Peyer's patch (tissue), 4 donors: ENCODE results near the gene RARB. TPM values are rescaled to one million over a fixed set of nuclear protein-coding genes. Genes with fewer than 3 reads are reported as not detected.

ENCODE experiments used
- DNase-seq, 3 donors: peaks; one replicate each; pipeline ENCODE4 v3.0.0-alpha.2; 2017 to 2019
- H3K27ac ChIP-seq, 4 donors: fragments of 200-600 bp; sonication (generic); one replicate each; pipeline ENCODE4 v1.5.1; 2016 to 2019
- H3K27me3 ChIP-seq, 2 donors: fragments of 200-600 bp; sonication (generic); one replicate each; pipeline ENCODE4 v1.5.1; 2019
- H3K36me3 ChIP-seq, 3 donors: fragments of 200-600 bp; sonication (generic); one replicate each; pipeline ENCODE4 v1.5.1; 2016 to 2019
- H3K4me1 ChIP-seq, 4 donors: fragments of 200-600 bp; sonication (generic); one replicate each; pipeline ENCODE4 v1.5.1; 2016 to 2019
- H3K4me3 ChIP-seq, 4 donors: fragments of 200-600 bp; sonication (generic); 1 replicate in 3 of 4; 2 replicates in 1 of 4; pipeline ENCODE4 v1.5.1; 2016 to 2019; ENCODE audit warnings: mild to moderate bottlenecking in 1 of 4
- H3K9me3 ChIP-seq, 4 donors: fragments of 200-600 bp; sonication (generic); one replicate each; pipeline ENCODE4 v1.5.1; 2016 to 2019; ENCODE audit warnings: mild to moderate bottlenecking in 1 of 4
- POLR2A ChIP-seq, 2 donors: fragments of 450-650 bp; IDR thresholded peaks; one replicate each; pipeline ENCODE4 v1.5.1; 2017; ENCODE audit warnings: antibody characterized with exemption in 2 of 2, mild to moderate bottlenecking in 2 of 2, moderate library complexity in 2 of 2
- total RNA-seq, 4 donors: library from RNA; depleted of rRNA; stranded (reverse); fragments of >200 nt; gene quantifications; one replicate each; pipeline ENCODE4 v1.1.0, GENCODE V29; 2016
- TF ChIP-seq, protein P1 (sequence below), 6 experiments: fragments of 450-650 bp in 4 of 6; fragments of 200-600 bp in 2 of 6; sonication (generic) in 1 of 6; IDR thresholded peaks; one replicate each; pipeline ENCODE4 v1.5.1; 2017 to 2019; ENCODE audit warnings: antibody characterized with exemption in 6 of 6, mild to moderate bottlenecking in 3 of 6, moderate library complexity in 1 of 6

The RARB gene
- total RNA-seq, 4 donors from 2014 or later = 0.53 to 4.1 (median 2.9) TPM

DNA sequence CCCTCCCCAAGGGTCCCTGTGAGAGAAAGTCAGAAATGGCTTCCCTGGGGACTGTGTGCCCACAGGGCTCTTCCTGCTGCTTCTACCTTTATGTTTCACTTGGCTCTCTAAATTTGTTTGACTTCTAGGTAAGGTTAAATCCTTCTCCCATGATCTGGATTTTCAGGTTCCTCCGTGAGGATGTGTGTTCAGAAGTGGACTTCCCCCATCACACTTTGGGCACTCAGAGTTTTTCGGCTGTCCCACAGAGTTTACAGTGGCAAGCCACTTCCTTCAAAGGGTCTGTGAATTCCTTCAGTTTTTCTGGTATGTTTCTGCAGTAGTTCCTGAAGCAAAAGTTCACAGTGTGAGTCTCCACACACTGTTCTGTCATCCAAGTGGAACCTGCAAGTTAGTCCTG is 30.9 kb upstream of the RARB start:
- no peak overlapping the region for H3K4me3 ChIP-seq
- TF ChIP-seq, protein P1, sequence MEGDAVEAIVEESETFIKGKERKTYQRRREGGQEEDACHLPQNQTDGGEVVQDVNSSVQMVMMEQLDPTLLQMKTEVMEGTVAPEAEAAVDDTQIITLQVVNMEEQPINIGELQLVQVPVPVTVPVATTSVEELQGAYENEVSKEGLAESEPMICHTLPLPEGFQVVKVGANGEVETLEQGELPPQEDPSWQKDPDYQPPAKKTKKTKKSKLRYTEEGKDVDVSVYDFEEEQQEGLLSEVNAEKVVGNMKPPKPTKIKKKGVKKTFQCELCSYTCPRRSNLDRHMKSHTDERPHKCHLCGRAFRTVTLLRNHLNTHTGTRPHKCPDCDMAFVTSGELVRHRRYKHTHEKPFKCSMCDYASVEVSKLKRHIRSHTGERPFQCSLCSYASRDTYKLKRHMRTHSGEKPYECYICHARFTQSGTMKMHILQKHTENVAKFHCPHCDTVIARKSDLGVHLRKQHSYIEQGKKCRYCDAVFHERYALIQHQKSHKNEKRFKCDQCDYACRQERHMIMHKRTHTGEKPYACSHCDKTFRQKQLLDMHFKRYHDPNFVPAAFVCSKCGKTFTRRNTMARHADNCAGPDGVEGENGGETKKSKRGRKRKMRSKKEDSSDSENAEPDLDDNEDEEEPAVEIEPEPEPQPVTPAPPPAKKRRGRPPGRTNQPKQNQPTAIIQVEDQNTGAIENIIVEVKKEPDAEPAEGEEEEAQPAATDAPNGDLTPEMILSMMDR (IDR thresholded peaks at IDR 0.05) = no peak
- no peak for TF ChIP-seq POLR2A (IDR thresholded peaks at IDR 0.05)
- DNase-seq = no peak
- H3K27ac ChIP-seq = no peak overlapping the region
- no peaks in the 10 kb centered on the region for H3K9me3 ChIP-seq
- no peaks in the 10 kb centered on the region for H3K4me1 ChIP-seq
- no peaks in the 10 kb centered on the region for H3K27me3 ChIP-seq
- no peaks in the 10 kb centered on the region for H3K36me3 ChIP-seq

DNA sequence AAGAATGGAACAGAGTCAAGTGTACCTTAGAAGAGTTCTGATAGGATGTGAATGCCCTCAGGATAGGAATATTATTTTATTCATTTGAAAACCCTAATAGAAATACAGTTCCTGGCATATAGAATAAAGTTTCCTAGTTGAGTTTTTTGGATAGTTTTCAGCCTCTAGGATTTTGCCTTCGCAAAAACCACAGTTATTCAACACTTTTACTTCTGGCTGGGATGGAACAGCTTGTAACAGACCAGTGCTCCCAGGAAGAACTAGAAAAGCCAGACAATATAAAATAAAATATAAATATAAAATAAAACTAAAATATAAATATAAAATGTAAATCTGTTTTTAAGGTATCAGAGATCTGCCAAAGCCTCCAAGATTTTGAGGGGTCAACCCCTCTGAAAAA is 27.5 kb upstream of the RARB start:
- DNase-seq = no peak

DNA sequence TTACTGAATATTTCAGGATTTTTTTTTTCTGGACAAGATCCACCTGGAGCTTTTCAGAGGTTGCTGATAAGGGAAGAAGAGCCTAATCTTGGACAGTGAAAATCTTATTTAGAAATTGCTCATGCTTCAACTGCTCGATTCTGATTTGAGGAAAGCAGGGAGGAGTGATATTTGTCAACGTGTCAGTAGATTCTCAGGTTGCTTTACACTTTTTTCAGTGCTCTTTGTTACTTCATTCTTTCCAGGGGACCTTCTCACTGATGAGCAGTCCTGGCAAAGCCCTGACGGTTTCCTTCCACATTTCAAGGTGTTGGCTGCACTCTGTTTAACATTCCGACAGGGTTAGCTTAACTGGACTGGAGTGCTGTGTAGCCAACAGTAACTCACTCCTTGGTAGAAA is 24.1 kb upstream of the RARB start:
- Histone ChIP-seq H3K9me3 (no peaks in the 10 kb centered on the region), H3K4me3 (no peak overlapping the region), H3K27ac (no peak overlapping the region), H3K27me3 (no peaks in the 10 kb centered on the region), H3K4me1 (no peaks in the 10 kb centered on the region), H3K36me3 (no peaks in the 10 kb centered on the region)
- DNase-seq = no peak
- TF ChIP-seq, protein P1 (IDR thresholded peaks at IDR 0.05) = no peak
- TF ChIP-seq POLR2A (IDR thresholded peaks at IDR 0.05) = no peak

More for the DNA sequence above, 27.5 kb upstream of the RARB start:
- H3K27ac ChIP-seq = no peak overlapping the region
- H3K4me3 ChIP-seq = no peak overlapping the region
- H3K27me3 ChIP-seq = no peaks in the 10 kb centered on the region
- no peaks in the 10 kb centered on the region for H3K9me3 ChIP-seq
- TF ChIP-seq POLR2A (IDR thresholded peaks at IDR 0.05) = no peak
- TF ChIP-seq, protein P1 (IDR thresholded peaks at IDR 0.05) = no peak
- no peaks in the 10 kb centered on the region for H3K36me3 ChIP-seq
- no peaks in the 10 kb centered on the region for H3K4me1 ChIP-seq

DNA sequence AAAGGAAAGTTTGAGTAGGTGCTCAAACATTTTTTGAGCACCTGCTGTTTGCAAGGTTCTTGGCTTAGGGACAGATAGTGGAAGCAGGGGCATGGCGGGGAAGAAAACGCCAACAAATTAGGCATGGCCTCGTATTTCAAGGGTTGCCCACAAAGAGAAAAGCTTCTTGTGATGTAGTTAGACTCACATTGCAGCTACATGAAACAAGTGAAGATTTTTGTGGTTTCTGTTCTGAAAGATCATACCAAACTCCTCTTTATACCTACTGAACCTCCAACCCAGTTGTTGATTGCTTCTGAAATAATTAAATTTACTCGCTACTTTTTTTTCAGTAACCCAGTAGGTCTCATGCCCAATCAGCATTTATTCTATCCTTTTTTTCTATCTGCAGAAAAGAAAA is 23.5 kb upstream of the RARB start:
- H3K27ac ChIP-seq = no peak overlapping the region
- DNase-seq = no peak
- no peaks in the 10 kb centered on the region for H3K4me1 ChIP-seq
- TF ChIP-seq, protein P1 (IDR thresholded peaks at IDR 0.05) = no peak
- no peak for TF ChIP-seq POLR2A (IDR thresholded peaks at IDR 0.05)
- H3K4me3 ChIP-seq = no peak overlapping the region
- no peaks in the 10 kb centered on the region for H3K9me3 ChIP-seq
- H3K27me3 ChIP-seq = no peaks in the 10 kb centered on the region
- no peaks in the 10 kb centered on the region for H3K36me3 ChIP-seq

DNA sequence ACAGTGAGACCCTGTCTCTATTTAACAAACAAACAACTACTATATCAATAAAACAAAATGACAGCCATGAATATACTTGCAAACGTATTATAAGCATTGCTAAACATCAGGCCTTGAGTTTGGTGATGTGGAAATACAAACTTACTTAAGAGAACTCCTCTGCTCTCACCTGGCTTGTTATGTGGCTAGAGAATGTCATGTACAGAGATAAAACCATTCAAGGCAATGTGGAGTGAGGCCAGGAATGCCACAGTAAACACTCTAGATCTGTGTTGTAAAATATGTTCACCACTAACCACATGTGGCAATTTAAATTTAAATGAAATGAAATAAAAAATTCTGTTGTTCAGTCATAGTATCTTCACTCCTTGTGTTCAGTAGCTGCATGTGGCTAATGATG is 22.7 kb upstream of the RARB start:
- DNase-seq = no peak
- no peak overlapping the region for H3K4me3 ChIP-seq
- H3K27me3 ChIP-seq = no peaks in the 10 kb centered on the region
- H3K27ac ChIP-seq = no peak overlapping the region
- no peaks in the 10 kb centered on the region for H3K9me3 ChIP-seq
- H3K4me1 ChIP-seq = no peaks in the 10 kb centered on the region
- H3K36me3 ChIP-seq = no peaks in the 10 kb centered on the region
- TF ChIP-seq, protein P1 (IDR thresholded peaks at IDR 0.05) = no peak
- TF ChIP-seq POLR2A (IDR thresholded peaks at IDR 0.05) = no peak

DNA sequence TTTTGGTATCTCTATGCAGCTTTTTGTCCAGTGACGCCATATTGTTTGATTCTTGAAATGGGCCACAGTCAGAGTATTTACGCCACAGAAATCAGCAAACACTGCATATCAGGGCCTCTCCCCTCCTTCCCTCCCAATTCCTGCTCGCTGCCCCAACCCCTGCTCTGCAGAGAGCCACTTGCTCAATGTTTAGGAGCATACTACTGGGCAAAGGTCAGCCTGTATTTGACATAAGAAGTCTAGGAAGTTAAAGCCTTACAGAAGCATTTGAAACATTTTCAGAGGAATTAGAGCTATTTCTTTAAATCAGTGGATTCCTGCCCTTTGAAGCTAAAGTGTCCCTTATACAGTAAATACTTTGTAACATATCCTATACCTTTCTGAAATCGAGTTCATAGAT is 17.4 kb upstream of the RARB start:
- no peak overlapping the region for H3K27ac ChIP-seq
- DNase-seq = no peak

More for the DNA sequence above, 17.4 kb upstream of the RARB start:
- H3K27me3 ChIP-seq = no peaks in the 10 kb centered on the region
- H3K9me3 ChIP-seq = no peaks in the 10 kb centered on the region
- H3K4me1 ChIP-seq = peaks cover 0 to 11% (median 0%) of the 10 kb centered on the region in 4 donors
- no peaks in the 10 kb centered on the region for H3K36me3 ChIP-seq
- H3K4me3 ChIP-seq = no peak overlapping the region
- TF ChIP-seq, protein P1 (IDR thresholded peaks at IDR 0.05) = no peak
- TF ChIP-seq POLR2A (IDR thresholded peaks at IDR 0.05) = no peak
